HepG2 (cell line): Measurements from ENCODE around the gene AKAP10. TPM values are rescaled to one million over a fixed set of nuclear protein-coding genes. Genes with fewer than 3 reads are reported as not detected.

ENCODE experiments used
- CENPX ChIP-seq: sonication (generic); formaldehyde crosslinking; IDR thresholded peaks from 2 replicates; pipeline ENCODE4 v1.9.0; 2021; ENCODE audit warnings: mild to moderate bottlenecking, missing genetic modification reagents, moderate library complexity
- DBP ChIP-seq: sonication (generic); formaldehyde crosslinking; IDR thresholded peaks from 2 replicates; pipeline ENCODE4 v1.4.0; 2020; ENCODE audit warnings: missing genetic modification reagents; ENCODE audit errors: not compliant biosample characterization
- MED8 ChIP-seq: sonication (generic); formaldehyde crosslinking; IDR thresholded peaks from 2 replicates; pipeline ENCODE4 v1.8.1; 2023; ENCODE audit warnings: mild to moderate bottlenecking, missing genetic modification reagents; ENCODE audit not compliant: insufficient replicate concordance
- NCOR1 ChIP-seq: fragments of 200-600 bp; sonication (generic); IDR thresholded peaks from 2 replicates; pipeline ENCODE4 v1.7.0; 2017; ENCODE audit warnings: antibody characterized with exemption, low read length, borderline replicate concordance
- NRL ChIP-seq: sonication (generic); formaldehyde crosslinking; IDR thresholded peaks from 2 replicates; pipeline ENCODE4 v1.5.0; 2020; ENCODE audit warnings: missing genetic modification reagents, mild to moderate bottlenecking, moderate library complexity, borderline replicate concordance
- RFX5 ChIP-seq: IDR thresholded peaks from 2 replicates; pipeline ENCODE4 v1.6.1; 2011; ENCODE audit warnings: low read depth, low read length, improper control_type of control experiment
- TERF1 ChIP-seq: sonication (generic); formaldehyde crosslinking; IDR thresholded peaks from 2 replicates; pipeline ENCODE4 v1.8.0; 2022; ENCODE audit warnings: mild to moderate bottlenecking, missing genetic modification reagents, moderate library complexity
- TP53 ChIP-seq: sonication (generic); formaldehyde crosslinking; conservative IDR thresholded peaks from 2 replicates; pipeline ENCODE4 v1.4.0; 2020; ENCODE audit warnings: missing genetic modification reagents
- TSC22D2 ChIP-seq: sonication (generic); formaldehyde crosslinking; IDR thresholded peaks from 2 replicates; pipeline ENCODE4 v1.5.1; 2020; ENCODE audit warnings: missing genetic modification reagents, mild to moderate bottlenecking, borderline replicate concordance
- YEATS2 ChIP-seq: sonication (generic); formaldehyde crosslinking; IDR thresholded peaks from 2 replicates; pipeline ENCODE4 v1.4.0; 2020; ENCODE audit warnings: missing genetic modification reagents, borderline replicate concordance
- ZBTB7A ChIP-seq: sonication (generic); formaldehyde crosslinking; IDR thresholded peaks from 2 replicates; pipeline ENCODE4 v1.8.0; 2022; ENCODE audit warnings: mild to moderate bottlenecking, missing genetic modification reagents
- ZNF207 ChIP-seq: fragments of 450-650 bp; IDR thresholded peaks from 2 replicates; pipeline ENCODE4 v1.6.1; 2016; ENCODE audit warnings: antibody characterized with exemption, borderline replicate concordance
- ZNF414 ChIP-seq: sonication (generic); formaldehyde crosslinking; IDR thresholded peaks from 2 replicates; pipeline ENCODE4 v1.5.0; 2020; ENCODE audit warnings: missing genetic modification reagents
- ZNF629 ChIP-seq: sonication (generic); formaldehyde crosslinking; conservative IDR thresholded peaks from 2 replicates; pipeline ENCODE4 v1.5.0; 2020; ENCODE audit warnings: missing genetic modification reagents
- ZNF639 ChIP-seq: conservative IDR thresholded peaks from 2 replicates; pipeline ENCODE4 v1.6.1; 2018; ENCODE audit warnings: missing genetic modification reagents
- ZNF678 ChIP-seq: sonication (generic); formaldehyde crosslinking; IDR thresholded peaks from 2 replicates; pipeline ENCODE4 v1.4.0; 2020; ENCODE audit warnings: mild to moderate bottlenecking, missing genetic modification reagents
- ZZZ3 ChIP-seq: sonication (generic); formaldehyde crosslinking; IDR thresholded peaks from 2 replicates; pipeline ENCODE4 v1.4.0; 2020; ENCODE audit warnings: missing genetic modification reagents, mild to moderate bottlenecking, borderline replicate concordance
- polyA plus RNA-seq, 8 experiments: library from polyadenylated mRNA; depleted of rRNA in 3 of 8; stranded (reverse) in 7 of 8; unstranded in 1 of 8; fragments of >200 nt; fragmentation: Illumina TruSeq in 4 of 8; extraction: Trizol in 4 of 8; gene quantifications; 2 replicates each; pipeline versions ENCODE4 v1.2.1 to v1.2.3, GENCODE V29; 2011 to 2016; ENCODE audit warnings: low read depth in 4 of 8, missing spikeins in 1 of 8, mixed read lengths in 1 of 8; ENCODE audit not compliant: insufficient read depth in 1 of 8
- total RNA-seq, 5 experiments: library from RNA; depleted of rRNA; stranded (reverse); fragments of >200 nt; fragmentation: Illumina TruSeq; extraction: Trizol; gene quantifications; 2 replicates each; pipeline ENCODE4 v1.2.3, GENCODE V29; 2016; ENCODE audit warnings: low read depth in 1 of 5
- TF ChIP-seq, protein P1 (sequence below): sonication (generic); formaldehyde crosslinking; IDR thresholded peaks from 2 replicates; pipeline ENCODE4 v1.4.0; 2020; ENCODE audit warnings: missing genetic modification reagents
- TF ChIP-seq, protein P2 (sequence below): sonication (generic); formaldehyde crosslinking; IDR thresholded peaks from 2 replicates; pipeline ENCODE4 v1.9.0; 2022; ENCODE audit warnings: low read depth, missing genetic modification reagents
- TF ChIP-seq, protein P3 (sequence below): sonication (generic); formaldehyde crosslinking; conservative IDR thresholded peaks from 2 replicates; pipeline ENCODE4 v1.8.0; 2022; ENCODE audit warnings: low read depth, missing genetic modification reagents

Gene AKAP10
- total and polyA plus RNA-seq, 2 of the 13 experiments (the other 11 are each of a cell fraction or from before 2014, with no cell fraction given), result 17.6 to 21.7 TPM

- no peak for TF ChIP-seq MED8 (CRISPR knock-in tag)
- TF ChIP-seq, protein P1, sequence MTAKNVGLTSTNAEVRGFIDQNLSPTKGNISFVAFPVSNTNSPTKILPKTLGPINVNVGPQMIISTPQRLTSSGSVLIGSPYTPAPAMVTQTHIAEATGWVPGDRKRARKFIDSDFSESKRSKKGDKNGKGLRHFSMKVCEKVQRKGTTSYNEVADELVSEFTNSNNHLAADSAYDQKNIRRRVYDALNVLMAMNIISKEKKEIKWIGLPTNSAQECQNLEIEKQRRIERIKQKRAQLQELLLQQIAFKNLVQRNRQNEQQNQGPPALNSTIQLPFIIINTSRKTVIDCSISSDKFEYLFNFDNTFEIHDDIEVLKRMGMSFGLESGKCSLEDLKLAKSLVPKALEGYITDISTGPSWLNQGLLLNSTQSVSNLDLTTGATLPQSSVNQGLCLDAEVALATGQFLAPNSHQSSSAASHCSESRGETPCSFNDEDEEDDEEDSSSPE (CRISPR knock-in tag), result no peak
- no peak for TF ChIP-seq ZNF629 (CRISPR knock-in tag)
- TF ChIP-seq, protein P2, sequence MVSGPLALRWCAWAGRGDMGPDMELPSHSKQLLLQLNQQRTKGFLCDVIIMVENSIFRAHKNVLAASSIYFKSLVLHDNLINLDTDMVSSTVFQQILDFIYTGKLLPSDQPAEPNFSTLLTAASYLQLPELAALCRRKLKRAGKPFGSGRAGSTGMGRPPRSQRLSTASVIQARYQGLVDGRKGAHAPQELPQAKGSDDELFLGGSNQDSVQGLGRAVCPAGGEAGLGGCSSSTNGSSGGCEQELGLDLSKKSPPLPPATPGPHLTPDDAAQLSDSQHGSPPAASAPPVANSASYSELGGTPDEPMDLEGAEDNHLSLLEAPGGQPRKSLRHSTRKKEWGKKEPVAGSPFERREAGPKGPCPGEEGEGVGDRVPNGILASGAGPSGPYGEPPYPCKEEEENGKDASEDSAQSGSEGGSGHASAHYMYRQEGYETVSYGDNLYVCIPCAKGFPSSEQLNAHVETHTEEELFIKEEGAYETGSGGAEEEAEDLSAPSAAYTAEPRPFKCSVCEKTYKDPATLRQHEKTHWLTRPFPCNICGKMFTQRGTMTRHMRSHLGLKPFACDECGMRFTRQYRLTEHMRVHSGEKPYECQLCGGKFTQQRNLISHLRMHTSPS (CRISPR knock-in tag), result 0 out of 2 replicates have a peak, but pooled peaks have one; percentile 15
- TF ChIP-seq ZNF639, result 0 out of 2 replicates have a peak, but pooled peaks have one; percentile 45
- TF ChIP-seq CENPX (CRISPR knock-in tag), result no peak
- no peak for TF ChIP-seq NRL
- TF ChIP-seq YEATS2 (CRISPR knock-in tag), result no peak
- TF ChIP-seq ZZZ3 (CRISPR knock-in tag), result no peak
- no peak for TF ChIP-seq ZNF414 (CRISPR knock-in tag)
- no peak for TF ChIP-seq TSC22D2 (CRISPR knock-in tag)
- no peak for TF ChIP-seq ZNF678
- peak; percentile 56; the same call in 1 of the 2 replicates for TF ChIP-seq ZBTB7A (CRISPR knock-in tag)
- TF ChIP-seq NCOR1, result no peak
- TF ChIP-seq RFX5, result no peak
- TF ChIP-seq, protein P3, sequence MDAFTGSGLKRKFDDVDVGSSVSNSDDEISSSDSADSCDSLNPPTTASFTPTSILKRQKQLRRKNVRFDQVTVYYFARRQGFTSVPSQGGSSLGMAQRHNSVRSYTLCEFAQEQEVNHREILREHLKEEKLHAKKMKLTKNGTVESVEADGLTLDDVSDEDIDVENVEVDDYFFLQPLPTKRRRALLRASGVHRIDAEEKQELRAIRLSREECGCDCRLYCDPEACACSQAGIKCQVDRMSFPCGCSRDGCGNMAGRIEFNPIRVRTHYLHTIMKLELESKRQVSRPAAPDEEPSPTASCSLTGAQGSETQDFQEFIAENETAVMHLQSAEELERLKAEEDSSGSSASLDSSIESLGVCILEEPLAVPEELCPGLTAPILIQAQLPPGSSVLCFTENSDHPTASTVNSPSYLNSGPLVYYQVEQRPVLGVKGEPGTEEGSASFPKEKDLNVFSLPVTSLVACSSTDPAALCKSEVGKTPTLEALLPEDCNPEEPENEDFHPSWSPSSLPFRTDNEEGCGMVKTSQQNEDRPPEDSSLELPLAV, result no peak
- no peak for TF ChIP-seq ZNF207
- TF ChIP-seq TP53 (CRISPR knock-in tag), result no peak
- TF ChIP-seq DBP (CRISPR knock-in tag), result no peak
- TF ChIP-seq TERF1 (CRISPR knock-in tag), result no peak
Observed at GRCh38 chr17:20009302-20010098, 31.9 kb upstream of the AKAP10 start, which contains the start of gene SPECC1 (continued).
